SK-N-SH (cell line): Measurements from ENCODE around the gene BTRC.

Experiments
- EZH2phosphoT487 ChIP-seq: fragments of 200-600 bp; sonication (generic); IDR thresholded peaks from 2 replicates; pipeline ENCODE4 v1.6.1; 2017; ENCODE audit warnings: low read depth, mixed run types, mild to moderate bottlenecking, antibody characterized with exemption, moderate library complexity, borderline replicate concordance
- POLR2AphosphoS5 ChIP-seq: IDR thresholded peaks from 2 replicates; pipeline ENCODE4 v1.6.1; 2012; ENCODE audit warnings: low read depth, low read length
- RAD21 ChIP-seq: IDR thresholded peaks from 2 replicates; pipeline ENCODE4 v1.6.1; 2012; ENCODE audit warnings: mild to moderate bottlenecking, low read length

GRCh38 chr10:101557541-101557940, 203.6 kb downstream of the BTRC start:
- TF ChIP-seq RAD21 (no peak), POLR2AphosphoS5 (no peak), EZH2phosphoT487 (no peak)
